Measurements from ENCODE around the gene RTTN.
"Not testable (repeated sequence)": the region's sequence is repeated elsewhere in the genome, so short reads cannot be mapped to it uniquely, and the experiment has no call there.

The RTTN gene

GRCh38 chr18:70205421-70206397, at the start of gene RTTN:
Gene RTTN (minus strand): TSS chr18:70205687. CDS start chr18:70205658, 29 bp downstream.
- no peak for FAIRE-seq
- peak; percentile 65 for DNase-seq (ENCODE audit: insufficient read length, low spot score)

- DNase-seq (ENCODE audit: insufficient read length, low spot score), result no peak
- FAIRE-seq, result no peak
These were observed 45.3 kb upstream of the RTTN start for GRCh38 chr18:70250781-70251180.

- not testable (repeated sequence) for DNase-seq (ENCODE audit: insufficient read length, low spot score)
These were observed 44.4 kb upstream of the RTTN start for GRCh38 chr18:70249861-70250260.

GRCh38 chr18:70249118-70249517, 43.6 kb upstream of the RTTN start:
- DNase-seq (ENCODE audit: insufficient read length, low spot score), result no peak
- no peak for FAIRE-seq

More at GRCh38 chr18:70249861-70250260, 44.4 kb upstream of the RTTN start:
- not testable (repeated sequence) for FAIRE-seq

- no peak for DNase-seq (ENCODE audit: insufficient read length, low spot score)
These were observed 40.6 kb upstream of the RTTN start for GRCh38 chr18:70246061-70246466.

GRCh38 chr18:70243131-70243929, 37.8 kb upstream of the RTTN start:
- FAIRE-seq, result no peak
- DNase-seq (ENCODE audit: insufficient read length, low spot score), result no peak

More at GRCh38 chr18:70246061-70246466, 40.6 kb upstream of the RTTN start:
- FAIRE-seq, result no peak

GRCh38 chr18:70236921-70237320, 31.4 kb upstream of the RTTN start:
- DNase-seq (ENCODE audit: insufficient read length, low spot score); FAIRE-seq: not testable (repeated sequence)

- DNase-seq (ENCODE audit: insufficient read length, low spot score), result no peak
- FAIRE-seq, result no peak
These were observed 30.0 kb upstream of the RTTN start for GRCh38 chr18:70235478-70235877.

- DNase-seq (ENCODE audit: insufficient read length, low spot score) (no peak), FAIRE-seq (no peak)
These were observed 29.4 kb upstream of the RTTN start for GRCh38 chr18:70234667-70235459.

GRCh38 chr18:70233974-70234373, 28.5 kb upstream of the RTTN start:
- FAIRE-seq (no peak), DNase-seq (ENCODE audit: insufficient read length, low spot score) (no peak)

GRCh38 chr18:70232261-70232660, 26.8 kb upstream of the RTTN start:
- FAIRE-seq (no peak), DNase-seq (ENCODE audit: insufficient read length, low spot score) (no peak)

- FAIRE-seq, result no peak
- no peak for DNase-seq (ENCODE audit: insufficient read length, low spot score)
These were observed 24.2 kb upstream of the RTTN start for GRCh38 chr18:70229639-70230038.

GRCh38 chr18:70228536-70228935, 23.0 kb upstream of the RTTN start:
- DNase-seq (ENCODE audit: insufficient read length, low spot score) (no peak), FAIRE-seq (no peak)

- DNase-seq (ENCODE audit: insufficient read length, low spot score), result no peak
- no peak for FAIRE-seq
These were observed 22.0 kb upstream of the RTTN start for GRCh38 chr18:70227438-70227837.

GRCh38 chr18:70221915-70222278, 16.4 kb upstream of the RTTN start:
- no peak for DNase-seq (ENCODE audit: insufficient read length, low spot score)
- FAIRE-seq, result no peak

GRCh38 chr18:70221156-70221914, 15.8 kb upstream of the RTTN start:
- no peak for FAIRE-seq

GRCh38 chr18:70220628-70221027, 15.1 kb upstream of the RTTN start:
- FAIRE-seq, result no peak
- no peak for DNase-seq (ENCODE audit: insufficient read length, low spot score)

More at GRCh38 chr18:70221156-70221914, 15.8 kb upstream of the RTTN start:
- DNase-seq (ENCODE audit: insufficient read length, low spot score), result no peak

- no peak for FAIRE-seq
- no peak for DNase-seq (ENCODE audit: insufficient read length, low spot score)
These were observed 14.2 kb upstream of the RTTN start for GRCh38 chr18:70219688-70220087.

- DNase-seq (ENCODE audit: insufficient read length, low spot score) (no peak), FAIRE-seq (no peak)
These were observed 11.3 kb upstream of the RTTN start for GRCh38 chr18:70216788-70217187.

GRCh38 chr18:70207181-70207580, 1.7 kb upstream of the RTTN start:
- DNase-seq (ENCODE audit: insufficient read length, low spot score), result no peak
- FAIRE-seq, result no peak
